GM21529 (cell line): Measurements from ENCODE around the gene CDK11B.
"Not testable (repeated sequence)": the region's sequence is repeated elsewhere in the genome, so short reads cannot be mapped to it uniquely, and the experiment has no call there.

Experiments used
- ATAC-seq: cut with Tn5 transposase; IDR thresholded peaks from one replicate; pipeline ENCODE4 v1.9.1; 2021; ENCODE audit not compliant: unreplicated experiment

The CDK11B gene

GRCh38 chr1:1662830-1663560 lies 4.2 kb upstream of the CDK11B start:
- ATAC-seq, result not testable (repeated sequence)

- ATAC-seq, result not testable (repeated sequence)
Measured at GRCh38 chr1:1662392-1662791, 3.6 kb upstream of the CDK11B start.

- not testable (repeated sequence) for ATAC-seq
Measured at GRCh38 chr1:1648265-1648664, 10.5 kb downstream of the CDK11B start.

GRCh38 chr1:1647567-1648241 lies 11.1 kb downstream of the CDK11B start:
- not testable (repeated sequence) for ATAC-seq

GRCh38 chr1:1646326-1646725 lies 12.5 kb downstream of the CDK11B start:
- not testable (repeated sequence) for ATAC-seq

GRCh38 chr1:1640711-1641461 lies 17.9 kb downstream of the CDK11B start:
- ATAC-seq, result not testable (repeated sequence)

GRCh38 chr1:1640081-1640480 lies 18.7 kb downstream of the CDK11B start:
- ATAC-seq, result not testable (repeated sequence)

GRCh38 chr1:1639368-1639767 lies 19.4 kb downstream of the CDK11B start:
- ATAC-seq, result not testable (repeated sequence)

- ATAC-seq, result not testable (repeated sequence)
Measured at GRCh38 chr1:1638528-1638927, 20.3 kb downstream of the CDK11B start.

- ATAC-seq, result not testable (repeated sequence)
Measured at GRCh38 chr1:1637479-1637875, 21.3 kb downstream of the CDK11B start.

- not testable (repeated sequence) for ATAC-seq
Measured at GRCh38 chr1:1636621-1637478, 22.0 kb downstream of the CDK11B start.

GRCh38 chr1:1634613-1635012 lies 24.2 kb downstream of the CDK11B start:
- ATAC-seq, result not testable (repeated sequence)

- ATAC-seq, result not testable (repeated sequence)
Measured at GRCh38 chr1:1633409-1633808, 25.4 kb downstream of the CDK11B start.

GRCh38 chr1:1631782-1632420 lies 26.9 kb downstream of the CDK11B start, which contains the start of gene MMP23B:
Gene MMP23B (plus strand): TSS chr1:1632173. CDS start chr1:1632219, 46 bp downstream.
- no peak for ATAC-seq

GRCh38 chr1:1630965-1631781 lies 27.6 kb downstream of the CDK11B start:
- no peak for ATAC-seq

- ATAC-seq, result peak; percentile 60
Measured at GRCh38 chr1:1630191-1630964, 28.4 kb downstream of the CDK11B start.

GRCh38 chr1:1629430-1630190 lies 29.2 kb downstream of the CDK11B start:
- ATAC-seq, result no peak
